GM08714 (cell line): ENCODE measurements around the gene TMEM258.

ENCODE experiments used
- H3K4me3 ChIP-seq: fragments of 200-500 bp; sonication (Bioruptor generic); 2 replicates; pipeline ENCODE4 v1.5.1; 2014; ENCODE audit warnings: mild to moderate bottlenecking, low read length, inconsistent platforms
- ZNF274 ChIP-seq: IDR thresholded peaks from 2 replicates; pipeline ENCODE4 v1.6.1; 2012; ENCODE audit warnings: mild to moderate bottlenecking, low read depth, low read length

Gene TMEM258

DNA sequence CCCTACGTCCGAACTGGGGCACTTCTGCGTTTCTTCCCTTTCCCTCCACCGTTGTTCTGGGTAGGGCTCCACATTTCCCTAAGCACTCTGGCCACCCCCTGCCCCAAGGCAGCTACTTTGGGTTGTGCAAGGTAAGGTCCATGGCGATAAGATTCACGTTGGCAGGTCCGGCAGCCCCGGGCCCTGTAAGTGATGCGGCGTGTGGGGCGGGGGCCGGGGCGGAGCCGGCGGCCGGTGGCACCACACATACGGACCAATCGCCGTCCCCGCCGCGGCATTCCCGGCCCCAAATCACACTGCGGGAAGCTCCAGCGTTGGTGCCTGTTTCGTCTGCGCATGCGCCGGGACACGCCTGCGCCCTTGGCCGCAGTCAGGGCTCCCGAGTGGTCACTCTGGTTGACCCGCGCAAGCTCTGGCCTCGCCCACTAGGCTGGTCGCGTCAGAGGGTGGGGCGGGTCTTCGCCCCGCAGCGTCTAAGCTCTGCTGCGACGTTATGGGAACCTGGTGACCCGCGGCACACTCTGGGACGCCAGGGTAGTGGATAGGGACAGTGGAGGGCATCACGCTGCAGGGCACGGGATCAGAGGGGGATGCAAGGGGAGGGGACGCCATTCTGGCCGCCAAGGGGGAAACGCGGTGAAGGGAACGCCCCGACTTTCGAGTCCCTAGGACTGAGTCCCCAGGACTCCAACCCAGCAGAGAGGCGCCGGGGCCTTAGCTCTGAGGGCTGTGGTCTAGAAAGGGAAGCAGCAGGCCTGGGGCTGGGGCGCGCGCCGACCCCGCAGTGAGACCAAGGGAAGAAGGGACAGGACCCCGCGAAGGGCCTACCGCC, 22.8 kb upstream of the TMEM258 start:
- peak overlapping the region; percentile 76 for H3K4me3 ChIP-seq

DNA sequence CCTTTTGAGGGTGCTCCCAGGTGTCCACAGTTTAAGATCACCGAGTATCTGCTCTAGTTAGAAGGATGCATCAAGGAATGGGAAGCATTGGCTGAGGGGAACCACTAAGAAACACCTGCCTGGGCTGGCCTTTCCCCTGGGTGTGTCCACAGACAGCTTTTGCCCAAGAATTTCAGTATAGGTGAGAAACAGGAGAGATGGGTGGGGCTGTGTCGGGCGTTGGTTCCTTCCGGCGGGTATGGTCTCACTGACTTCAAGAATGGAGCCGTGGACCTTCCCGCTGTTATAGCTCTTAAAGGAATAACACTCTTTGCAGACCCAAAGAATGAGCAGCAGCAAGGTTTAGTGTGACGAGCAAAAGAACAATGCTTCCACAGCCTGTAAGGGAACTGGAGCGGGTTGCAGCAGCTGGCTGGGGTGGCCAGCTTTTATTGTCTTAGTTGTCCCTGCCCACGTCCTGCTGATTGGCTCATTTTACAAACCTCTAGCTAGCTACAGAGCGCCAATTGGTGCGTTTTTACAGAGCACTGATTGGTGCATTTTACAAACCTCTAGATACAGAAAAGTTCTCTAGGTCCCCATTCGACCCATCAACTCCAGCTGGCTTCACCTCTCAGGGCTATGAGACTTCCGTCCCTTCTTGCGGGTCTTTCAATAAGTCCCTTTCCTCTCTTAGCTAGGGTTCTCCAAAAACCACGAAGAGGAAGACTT, 22.0 kb upstream of the TMEM258 start:
- TF ChIP-seq ZNF274: no peak
- H3K4me3 ChIP-seq: peak overlapping the region; percentile 76; the same call in 1 of the 2 replicates

More for the DNA sequence above, 22.8 kb upstream of the TMEM258 start:
- TF ChIP-seq ZNF274: no peak

GRCh38 chr11:61812736-61813411, 20.5 kb upstream of the TMEM258 start:
- TF ChIP-seq ZNF274: no peak
- no peak overlapping the region for H3K4me3 ChIP-seq

DNA sequence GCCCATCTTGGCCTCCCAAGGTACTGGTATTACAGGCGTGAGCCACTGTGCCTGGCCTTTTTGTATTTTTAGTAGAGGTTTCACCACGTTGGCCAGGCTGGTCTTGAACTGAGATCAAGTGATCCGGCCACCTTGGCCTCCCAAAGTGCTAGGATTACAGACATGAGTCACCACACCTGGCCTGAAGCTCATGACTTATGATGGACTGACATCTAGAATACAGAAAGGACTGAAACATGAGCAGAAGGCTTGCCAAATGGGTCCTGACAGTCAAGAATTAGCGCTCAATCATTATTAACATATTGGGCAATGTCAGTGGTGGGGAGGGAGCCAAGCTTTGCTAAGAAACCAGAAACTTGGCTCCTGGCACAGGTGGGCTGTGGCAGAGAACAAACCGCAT, 19.4 kb upstream of the TMEM258 start:
- TF ChIP-seq ZNF274: no peak

DNA sequence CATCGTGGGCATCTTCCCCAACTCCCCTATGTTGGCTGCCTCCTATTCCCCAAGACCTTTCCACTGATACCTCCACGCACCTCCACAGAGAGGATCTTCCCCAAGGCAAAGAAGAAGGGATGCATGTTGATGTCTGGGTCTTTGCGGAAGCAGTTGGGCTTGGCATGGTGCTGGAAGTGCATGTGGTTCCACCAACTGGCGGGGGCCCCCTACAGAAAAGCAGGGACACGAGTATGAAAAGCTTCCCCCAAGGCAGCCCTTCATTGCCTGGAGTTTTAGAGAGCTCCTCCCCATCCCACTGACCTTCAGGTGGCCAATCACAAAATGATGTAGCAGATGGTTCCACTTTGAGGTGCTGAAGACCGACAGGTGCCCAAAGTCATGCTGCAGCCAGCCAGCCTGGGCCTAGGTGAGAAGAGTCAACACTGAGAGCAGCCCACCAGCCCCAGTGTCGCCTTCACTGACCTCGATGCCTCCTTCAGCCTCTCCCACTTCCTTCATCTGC, 18.3 kb upstream of the TMEM258 start:
- H3K4me3 ChIP-seq: no peak overlapping the region
- TF ChIP-seq ZNF274: no peak

More for the DNA sequence above, 19.4 kb upstream of the TMEM258 start:
- H3K4me3 ChIP-seq: no peak overlapping the region

DNA sequence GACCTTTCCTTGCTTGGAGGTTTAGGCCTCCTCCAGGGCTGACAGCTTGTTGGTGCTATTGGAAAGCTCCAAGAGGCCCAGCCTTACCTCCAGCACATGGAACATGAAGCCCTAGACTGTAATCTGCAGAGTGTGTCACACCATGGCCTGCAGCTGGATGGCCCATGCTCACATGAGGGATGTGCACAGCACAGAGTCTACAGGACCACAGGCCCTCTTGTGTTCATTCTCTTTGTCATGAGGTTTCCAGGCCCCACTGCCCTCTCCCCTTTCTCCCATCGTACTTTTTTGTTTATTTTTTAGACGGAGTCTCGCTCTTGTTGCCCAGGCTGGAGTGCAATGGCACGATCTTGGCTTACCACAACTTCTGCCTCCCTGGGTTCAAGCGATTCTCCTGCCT, 14.4 kb upstream of the TMEM258 start:
- TF ChIP-seq ZNF274: no peak

DNA sequence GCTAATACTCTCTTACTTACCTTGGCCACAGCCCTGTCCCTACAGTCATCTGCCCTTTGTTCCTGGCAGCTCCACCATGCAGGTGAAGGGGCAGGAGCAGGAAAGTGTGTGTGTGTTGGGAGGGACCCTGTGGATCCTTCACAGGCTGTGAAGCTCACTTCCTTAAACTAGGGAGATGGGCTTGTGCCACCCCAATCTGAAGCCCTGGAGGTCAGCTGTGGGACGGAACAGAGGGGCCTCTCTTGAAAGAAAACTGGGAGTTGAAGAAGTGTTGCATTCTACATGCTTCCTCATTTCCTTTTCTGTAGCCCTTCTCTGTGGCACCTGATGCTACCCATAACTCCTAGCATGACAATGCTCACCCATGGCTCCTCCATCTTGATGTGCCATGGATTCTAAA, 12.7 kb upstream of the TMEM258 start:
- H3K4me3 ChIP-seq: no peak overlapping the region
- TF ChIP-seq ZNF274: no peak

More for the DNA sequence above, 14.4 kb upstream of the TMEM258 start:
- no peak overlapping the region for H3K4me3 ChIP-seq

- no peak for TF ChIP-seq ZNF274
- H3K4me3 ChIP-seq: no peak overlapping the region
Observed at GRCh38 chr11:61803889-61804647, 11.7 kb upstream of the TMEM258 start.

- H3K4me3 ChIP-seq: no peak overlapping the region
- TF ChIP-seq ZNF274: no peak
Observed at GRCh38 chr11:61802605-61803004, 10.2 kb upstream of the TMEM258 start.

GRCh38 chr11:61800331-61801281, 8.2 kb upstream of the TMEM258 start:
- no peak overlapping the region for H3K4me3 ChIP-seq
- TF ChIP-seq ZNF274: no peak

- TF ChIP-seq ZNF274: no peak
- no peak overlapping the region for H3K4me3 ChIP-seq
Observed at GRCh38 chr11:61799665-61800284, 7.4 kb upstream of the TMEM258 start.

GRCh38 chr11:61797263-61797944, 5.0 kb upstream of the TMEM258 start:
- no peak overlapping the region for H3K4me3 ChIP-seq
- TF ChIP-seq ZNF274: no peak
